ENCODE data around the gene FAM177A1. TPM values are rescaled to one million over a fixed set of nuclear protein-coding genes. Genes with fewer than 3 reads are reported as not detected.

The FAM177A1 gene
- total and polyA plus RNA-seq, 2 donors (not counting 3 experiments of a cell fraction or from before 2014, with no cell fraction given): 19.9 to 64.1 TPM

DNA sequence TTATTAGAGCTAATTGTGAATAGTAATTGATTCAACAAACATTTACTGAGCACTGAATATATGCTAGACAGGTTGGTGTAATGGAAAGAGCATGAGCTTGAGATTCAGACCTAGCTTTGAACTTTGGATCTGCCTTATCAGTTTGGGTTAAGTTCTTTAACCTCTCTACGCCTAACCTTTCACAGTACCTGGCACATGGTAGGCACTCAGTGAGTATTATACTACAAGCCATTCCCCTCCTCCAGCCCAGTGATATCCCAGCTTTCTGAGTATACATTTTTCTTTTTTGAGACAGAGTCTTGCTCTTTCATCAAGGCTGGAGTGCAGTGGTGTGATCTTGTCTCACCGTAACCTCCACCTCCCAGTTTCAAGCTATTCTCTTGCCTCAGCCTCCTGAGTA is 32.0 kb downstream of the FAM177A1 start:
- TF ChIP-seq EZH2 (IDR thresholded peaks at IDR 0.05; ENCODE audit: borderline replicate concordance, low read depth, low read length, severe bottlenecking): no peak
- no peak for TF ChIP-seq POLR2A (IDR thresholded peaks at IDR 0.05; ENCODE audit: low read depth, low read length)
- no peak for TF ChIP-seq GATA2 (IDR thresholded peaks at IDR 0.05; ENCODE audit: insufficient read depth, insufficient read length, low read depth, low read length)
- TF ChIP-seq, protein P1, sequence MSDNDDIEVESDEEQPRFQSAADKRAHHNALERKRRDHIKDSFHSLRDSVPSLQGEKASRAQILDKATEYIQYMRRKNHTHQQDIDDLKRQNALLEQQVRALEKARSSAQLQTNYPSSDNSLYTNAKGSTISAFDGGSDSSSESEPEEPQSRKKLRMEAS (IDR thresholded peaks at IDR 0.05; ENCODE audit: insufficient read depth, insufficient read length): no peak
- TF ChIP-seq POLR2AphosphoS5 (IDR thresholded peaks at IDR 0.05; ENCODE audit: insufficient read depth, low read depth, low read length): no peak
- TF ChIP-seq FOS (IDR thresholded peaks at IDR 0.05; ENCODE audit: borderline replicate concordance, insufficient read depth, low read length): no peak
- no peak for TF ChIP-seq MYC (IDR thresholded peaks at IDR 0.05; ENCODE audit: low read depth, low read length)
- no peak for TF ChIP-seq JUN (IDR thresholded peaks at IDR 0.05; ENCODE audit: borderline replicate concordance, insufficient read depth, insufficient read length, low read depth)
- TF ChIP-seq, protein P2, sequence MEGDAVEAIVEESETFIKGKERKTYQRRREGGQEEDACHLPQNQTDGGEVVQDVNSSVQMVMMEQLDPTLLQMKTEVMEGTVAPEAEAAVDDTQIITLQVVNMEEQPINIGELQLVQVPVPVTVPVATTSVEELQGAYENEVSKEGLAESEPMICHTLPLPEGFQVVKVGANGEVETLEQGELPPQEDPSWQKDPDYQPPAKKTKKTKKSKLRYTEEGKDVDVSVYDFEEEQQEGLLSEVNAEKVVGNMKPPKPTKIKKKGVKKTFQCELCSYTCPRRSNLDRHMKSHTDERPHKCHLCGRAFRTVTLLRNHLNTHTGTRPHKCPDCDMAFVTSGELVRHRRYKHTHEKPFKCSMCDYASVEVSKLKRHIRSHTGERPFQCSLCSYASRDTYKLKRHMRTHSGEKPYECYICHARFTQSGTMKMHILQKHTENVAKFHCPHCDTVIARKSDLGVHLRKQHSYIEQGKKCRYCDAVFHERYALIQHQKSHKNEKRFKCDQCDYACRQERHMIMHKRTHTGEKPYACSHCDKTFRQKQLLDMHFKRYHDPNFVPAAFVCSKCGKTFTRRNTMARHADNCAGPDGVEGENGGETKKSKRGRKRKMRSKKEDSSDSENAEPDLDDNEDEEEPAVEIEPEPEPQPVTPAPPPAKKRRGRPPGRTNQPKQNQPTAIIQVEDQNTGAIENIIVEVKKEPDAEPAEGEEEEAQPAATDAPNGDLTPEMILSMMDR (IDR thresholded peaks at IDR 0.05; ENCODE audit: extremely low read depth in 1 of 2, insufficient read depth in 1 of 2, low read depth in 1 of 2, low read length in 2 of 2): no peak
- peaks cover 2% of the 10 kb centered on the region for H3K4me1 ChIP-seq (ENCODE audit: control insufficient read depth, extremely low read depth, insufficient read depth, low read length)
- no peaks in the 10 kb centered on the region for H3K9me3 ChIP-seq (replicated peaks; ENCODE audit: control insufficient read depth, insufficient read depth, low read length)
- intact Hi-C loops (cut with micrococcal nuclease): no loop called here
- H2AFZ ChIP-seq (ENCODE audit: low read depth, low read length): no peak overlapping the region
- no peaks in the 10 kb centered on the region for H4K20me1 ChIP-seq (replicated peaks; ENCODE audit: control insufficient read depth, extremely low read depth, insufficient read depth, low read length)
- no peak overlapping the region for H3K4me3 ChIP-seq (replicated peaks in 1 of 3; ENCODE audit: insufficient read depth in 1 of 3, low read depth in 1 of 3, low read length in 3 of 3)
- CTCF ChIA-PET: interaction anchor here (1.4 kb wide), 1 partner anchor 14 kb away, joined by 5 read pairs; no protein-coding TSS in a partner anchor
- H3K4me2 ChIP-seq (ENCODE audit: insufficient read depth, low read length): no peak overlapping the region
- FAIRE-seq: no peak
- POLR2A ChIA-PET: interaction anchor here (0.6 kb wide), 1 partner anchor 20 kb away, joined by 6 read pairs; no protein-coding TSS in a partner anchor
- H3K9me1 ChIP-seq (replicated peaks; ENCODE audit: control insufficient read depth, extremely low read depth, insufficient read depth, low read length): no peaks in the 10 kb centered on the region
- no peak for DNase-seq (ENCODE audit: low read depth, low spot score)
- H3K27ac ChIP-seq (ENCODE audit: insufficient read depth, low read depth, low read length): no peak overlapping the region
- no peak overlapping the region for H3K9ac ChIP-seq (replicated peaks; ENCODE audit: extremely low read depth, insufficient read depth, low read length)
- no TSS peak for BruUV-seq (replicated peaks)
- H3K27me3 ChIP-seq (ENCODE audit: control insufficient read depth in 2 of 2, insufficient read depth in 2 of 2, low read length in 2 of 2): no peaks in the 10 kb centered on the region
- H3K36me3 ChIP-seq (ENCODE audit: control insufficient read depth in 2 of 2, extremely low read depth in 1 of 2, insufficient read depth in 2 of 2, low read length in 2 of 2): no peaks in the 10 kb centered on the region
- H3K79me2 ChIP-seq (ENCODE audit: control insufficient read depth, insufficient read depth, low read length): no peaks in the 10 kb centered on the region
- dilution Hi-C loops (cut with MboI; ENCODE audit: extremely low pct_ligation_motif_present, low sequenced_read_pairs): no loop called here

Measured in endothelial cell of umbilical vein (primary cell).